ENCODE data around the gene HRG. TPM values are rescaled to one million over a fixed set of nuclear protein-coding genes. Genes with fewer than 3 reads are reported as not detected.
"Not testable (repeated sequence)": the region's sequence is repeated elsewhere in the genome, so short reads cannot be mapped to it uniquely, and the experiment has no call there.

Gene HRG
- polyA plus RNA-seq, 3 donors, result not detected

GRCh38 chr3:186682812-186683211 is 17.0 kb downstream of the HRG start:
- H3K9ac ChIP-seq (ENCODE audit: insufficient read depth, low read length, poor library complexity, severe bottlenecking), result no peak overlapping the region
- Mint-ChIP-seq H3K4me3 (no peak overlapping the region), H3K4me1 (no peaks in the 10 kb centered on the region), H3K9me3 (peaks cover 0 to 24% (median 12%) of the 10 kb centered on the region in 7 donors), H3K27ac (no peak overlapping the region), H3K27me3 (ENCODE audit: low read depth in 3 of 3) (peaks cover 8 to 14% (median 13%) of the 10 kb centered on the region in 3 donors), H3K36me3 (no peaks in the 10 kb centered on the region)
- DNase-seq, result no peak
- no peaks in the 10 kb centered on the region for H3K27me3 ChIP-seq (ENCODE audit: control insufficient read depth in 2 of 2, insufficient read depth in 2 of 2, low read length in 2 of 2)
- H3K4me1 ChIP-seq (ENCODE audit: control insufficient read depth in 1 of 2, insufficient read depth in 2 of 2, low read length in 2 of 2), result no peaks in the 10 kb centered on the region
- no peak overlapping the region for H3K4me2 ChIP-seq (replicated peaks; ENCODE audit: extremely low read depth, low read length, poor library complexity, severe bottlenecking)
- no peak overlapping the region for H3K4me3 ChIP-seq (replicated peaks in 1 of 3; ENCODE audit: low read depth in 2 of 3, low read length in 3 of 3)
- H3K79me2 ChIP-seq (ENCODE audit: insufficient read depth, low read length), result no peaks in the 10 kb centered on the region
- WGBS (ENCODE audit: insufficient coverage), result 82% methylated on average over 2 of the region's 3 CpGs
- no peak overlapping the region for H2AFZ ChIP-seq (ENCODE audit: insufficient read depth, low read depth, low read length, poor library complexity, severe bottlenecking)
- TF ChIP-seq, protein P1, sequence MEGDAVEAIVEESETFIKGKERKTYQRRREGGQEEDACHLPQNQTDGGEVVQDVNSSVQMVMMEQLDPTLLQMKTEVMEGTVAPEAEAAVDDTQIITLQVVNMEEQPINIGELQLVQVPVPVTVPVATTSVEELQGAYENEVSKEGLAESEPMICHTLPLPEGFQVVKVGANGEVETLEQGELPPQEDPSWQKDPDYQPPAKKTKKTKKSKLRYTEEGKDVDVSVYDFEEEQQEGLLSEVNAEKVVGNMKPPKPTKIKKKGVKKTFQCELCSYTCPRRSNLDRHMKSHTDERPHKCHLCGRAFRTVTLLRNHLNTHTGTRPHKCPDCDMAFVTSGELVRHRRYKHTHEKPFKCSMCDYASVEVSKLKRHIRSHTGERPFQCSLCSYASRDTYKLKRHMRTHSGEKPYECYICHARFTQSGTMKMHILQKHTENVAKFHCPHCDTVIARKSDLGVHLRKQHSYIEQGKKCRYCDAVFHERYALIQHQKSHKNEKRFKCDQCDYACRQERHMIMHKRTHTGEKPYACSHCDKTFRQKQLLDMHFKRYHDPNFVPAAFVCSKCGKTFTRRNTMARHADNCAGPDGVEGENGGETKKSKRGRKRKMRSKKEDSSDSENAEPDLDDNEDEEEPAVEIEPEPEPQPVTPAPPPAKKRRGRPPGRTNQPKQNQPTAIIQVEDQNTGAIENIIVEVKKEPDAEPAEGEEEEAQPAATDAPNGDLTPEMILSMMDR (IDR thresholded peaks at IDR 0.05), result no peak
- no peaks in the 10 kb centered on the region for H4K20me1 ChIP-seq (ENCODE audit: insufficient read depth, low read length)
- no peak overlapping the region for H3K27ac ChIP-seq (ENCODE audit: low read depth in 1 of 2, low read length in 2 of 2)
- peaks cover 6 to 13% of the 10 kb centered on the region in 2 donors for H3K9me3 ChIP-seq (replicated peaks in 1 of 2; ENCODE audit: control insufficient read depth in 1 of 2, insufficient read depth in 1 of 2, low read length in 2 of 2)
- intact Hi-C loops (cut with micrococcal nuclease), result no loop called here
- H3K36me3 ChIP-seq (replicated peaks in 1 of 2; ENCODE audit: control insufficient read depth in 1 of 2, insufficient read depth in 2 of 2, low read length in 2 of 2), result no peaks in the 10 kb centered on the region

- peaks cover 6 to 13% of the 10 kb centered on the region in 2 donors for H3K9me3 ChIP-seq (replicated peaks in 1 of 2; ENCODE audit: control insufficient read depth in 1 of 2, insufficient read depth in 1 of 2, low read length in 2 of 2)
- H3K4me2 ChIP-seq (replicated peaks; ENCODE audit: extremely low read depth, low read length, poor library complexity, severe bottlenecking), result no peak overlapping the region
- H3K27me3 ChIP-seq (ENCODE audit: control insufficient read depth in 2 of 2, insufficient read depth in 2 of 2, low read length in 2 of 2), result no peaks in the 10 kb centered on the region
- no peaks in the 10 kb centered on the region for H3K79me2 ChIP-seq (ENCODE audit: insufficient read depth, low read length)
- H4K20me1 ChIP-seq (ENCODE audit: insufficient read depth, low read length), result no peaks in the 10 kb centered on the region
- TF ChIP-seq, protein P1 (IDR thresholded peaks at IDR 0.05), result no peak
- Mint-ChIP-seq H3K27ac (no peak overlapping the region), H3K4me3 (no peak overlapping the region), H3K4me1 (no peaks in the 10 kb centered on the region), H3K36me3 (no peaks in the 10 kb centered on the region), H3K9me3 (peaks cover 0 to 24% (median 14%) of the 10 kb centered on the region in 7 donors), H3K27me3 (ENCODE audit: low read depth in 3 of 3) (peaks cover 8 to 13% (median 10%) of the 10 kb centered on the region in 3 donors)
- 88% methylated on average over 3 of the region's 3 CpGs for WGBS (ENCODE audit: insufficient coverage)
- intact Hi-C loops (cut with micrococcal nuclease), result no loop called here
- no peaks in the 10 kb centered on the region for H3K36me3 ChIP-seq (replicated peaks in 1 of 2; ENCODE audit: control insufficient read depth in 1 of 2, insufficient read depth in 2 of 2, low read length in 2 of 2)
- no peak overlapping the region for H2AFZ ChIP-seq (ENCODE audit: insufficient read depth, low read depth, low read length, poor library complexity, severe bottlenecking)
- no peak overlapping the region for H3K9ac ChIP-seq (ENCODE audit: insufficient read depth, low read length, poor library complexity, severe bottlenecking)
- H3K27ac ChIP-seq (ENCODE audit: low read depth in 1 of 2, low read length in 2 of 2), result no peak overlapping the region
- no peak overlapping the region for H3K4me3 ChIP-seq (replicated peaks in 1 of 3; ENCODE audit: low read depth in 2 of 3, low read length in 3 of 3)
- H3K4me1 ChIP-seq (ENCODE audit: control insufficient read depth in 1 of 2, insufficient read depth in 2 of 2, low read length in 2 of 2), result no peaks in the 10 kb centered on the region
- DNase-seq, result no peak
These were observed 18.2 kb downstream of the HRG start for GRCh38 chr3:186683979-186684378.

DNA sequence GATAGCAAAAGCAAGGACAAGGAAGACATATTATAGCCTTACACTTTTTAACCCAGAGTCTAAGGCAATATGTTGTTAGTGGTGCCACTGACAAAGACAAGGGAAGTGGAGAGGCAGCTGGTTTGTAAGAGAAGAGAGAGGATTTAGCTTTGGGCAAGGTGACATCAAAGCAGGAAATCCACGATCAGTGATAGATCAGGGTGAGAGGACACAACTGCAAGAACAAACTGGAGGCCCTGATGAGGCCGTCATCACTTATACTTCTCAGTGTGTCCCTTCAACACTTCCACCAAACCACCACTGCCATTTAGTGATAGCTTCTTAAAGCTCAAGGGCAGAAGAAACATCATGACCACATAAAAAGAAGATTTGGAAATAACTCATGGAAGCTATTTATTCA is 20.7 kb downstream of the HRG start:
- H3K27me3 ChIP-seq (ENCODE audit: control insufficient read depth in 2 of 2, insufficient read depth in 2 of 2, low read length in 2 of 2); DNase-seq; H3K4me3 Mint-ChIP-seq; H3K4me2 ChIP-seq (replicated peaks; ENCODE audit: extremely low read depth, low read length, poor library complexity, severe bottlenecking); H3K27ac ChIP-seq (ENCODE audit: low read depth in 1 of 2, low read length in 2 of 2); H3K9ac ChIP-seq (ENCODE audit: insufficient read depth, low read length, poor library complexity, severe bottlenecking); H3K4me3 ChIP-seq (replicated peaks in 1 of 3; ENCODE audit: low read depth in 2 of 3, low read length in 3 of 3); H2AFZ ChIP-seq (ENCODE audit: insufficient read depth, low read depth, low read length, poor library complexity, severe bottlenecking); H3K27ac Mint-ChIP-seq; H3K36me3 ChIP-seq (replicated peaks in 1 of 2; ENCODE audit: control insufficient read depth in 1 of 2, insufficient read depth in 2 of 2, low read length in 2 of 2); intact Hi-C loops (cut with micrococcal nuclease); H3K4me1 ChIP-seq (ENCODE audit: control insufficient read depth in 1 of 2, insufficient read depth in 2 of 2, low read length in 2 of 2); H3K36me3 Mint-ChIP-seq; H3K79me2 ChIP-seq (ENCODE audit: insufficient read depth, low read length); H3K4me1 Mint-ChIP-seq; H4K20me1 ChIP-seq (ENCODE audit: insufficient read depth, low read length): not testable (repeated sequence)
- peaks cover 7 to 12% (median 12%) of the 10 kb centered on the region in 3 donors for H3K27me3 Mint-ChIP-seq (ENCODE audit: low read depth in 3 of 3)
- WGBS (ENCODE audit: insufficient coverage), result no CpG with 5 or more reads among the region's 2 CpGs
- peaks cover 6 to 13% of the 10 kb centered on the region in 2 donors for H3K9me3 ChIP-seq (replicated peaks in 1 of 2; ENCODE audit: control insufficient read depth in 1 of 2, insufficient read depth in 1 of 2, low read length in 2 of 2)
- H3K9me3 Mint-ChIP-seq, result peaks cover 0 to 24% (median 14%) of the 10 kb centered on the region in 7 donors
